ENCODE data around the gene CD79A.

GRCh38 chr19:41907994-41908615, 31.0 kb downstream of the CD79A start:
- TF ChIP-seq CTCF (IDR thresholded peaks at IDR 0.05) (no peak), POLR2A (IDR thresholded peaks at IDR 0.05) (no peak), POLR2AphosphoS5 (IDR thresholded peaks at IDR 0.05) (no peak)

Data from breast epithelium (tissue), 3 donors.